ENCODE results near the gene HMX1.

DNA sequence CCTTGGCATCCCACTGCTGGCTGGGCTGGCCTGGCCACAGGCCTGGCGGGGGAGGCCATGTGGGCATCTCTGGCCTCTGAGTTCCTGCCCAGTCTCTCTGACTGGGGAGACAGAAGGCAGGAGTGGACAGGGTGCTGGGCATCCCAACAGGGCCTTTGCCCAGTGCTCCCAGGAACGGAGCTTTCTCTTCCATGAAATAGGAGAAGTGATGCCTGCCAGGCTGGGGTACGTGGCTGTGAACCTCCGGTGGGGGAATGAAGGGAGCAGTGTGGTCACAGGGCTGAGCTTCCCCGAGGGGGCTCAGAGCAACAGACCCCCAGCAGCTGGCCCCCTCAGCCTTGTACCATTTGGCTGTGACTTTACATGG, 40.4 kb upstream of the HMX1 start:
- TF ChIP-seq, protein P1, sequence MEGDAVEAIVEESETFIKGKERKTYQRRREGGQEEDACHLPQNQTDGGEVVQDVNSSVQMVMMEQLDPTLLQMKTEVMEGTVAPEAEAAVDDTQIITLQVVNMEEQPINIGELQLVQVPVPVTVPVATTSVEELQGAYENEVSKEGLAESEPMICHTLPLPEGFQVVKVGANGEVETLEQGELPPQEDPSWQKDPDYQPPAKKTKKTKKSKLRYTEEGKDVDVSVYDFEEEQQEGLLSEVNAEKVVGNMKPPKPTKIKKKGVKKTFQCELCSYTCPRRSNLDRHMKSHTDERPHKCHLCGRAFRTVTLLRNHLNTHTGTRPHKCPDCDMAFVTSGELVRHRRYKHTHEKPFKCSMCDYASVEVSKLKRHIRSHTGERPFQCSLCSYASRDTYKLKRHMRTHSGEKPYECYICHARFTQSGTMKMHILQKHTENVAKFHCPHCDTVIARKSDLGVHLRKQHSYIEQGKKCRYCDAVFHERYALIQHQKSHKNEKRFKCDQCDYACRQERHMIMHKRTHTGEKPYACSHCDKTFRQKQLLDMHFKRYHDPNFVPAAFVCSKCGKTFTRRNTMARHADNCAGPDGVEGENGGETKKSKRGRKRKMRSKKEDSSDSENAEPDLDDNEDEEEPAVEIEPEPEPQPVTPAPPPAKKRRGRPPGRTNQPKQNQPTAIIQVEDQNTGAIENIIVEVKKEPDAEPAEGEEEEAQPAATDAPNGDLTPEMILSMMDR (IDR thresholded peaks at IDR 0.05): no peak
- TF ChIP-seq POLR2A (IDR thresholded peaks at IDR 0.05): no peak

Data from breast epithelium (tissue), 3 donors.